ENCODE data around the gene ELOVL6. TPM values are rescaled to one million over a fixed set of nuclear protein-coding genes. Genes with fewer than 3 reads are reported as not detected.

ELOVL6 gene
- polyA plus RNA-seq, 6 donors from 2014 or later = not detected

DNA sequence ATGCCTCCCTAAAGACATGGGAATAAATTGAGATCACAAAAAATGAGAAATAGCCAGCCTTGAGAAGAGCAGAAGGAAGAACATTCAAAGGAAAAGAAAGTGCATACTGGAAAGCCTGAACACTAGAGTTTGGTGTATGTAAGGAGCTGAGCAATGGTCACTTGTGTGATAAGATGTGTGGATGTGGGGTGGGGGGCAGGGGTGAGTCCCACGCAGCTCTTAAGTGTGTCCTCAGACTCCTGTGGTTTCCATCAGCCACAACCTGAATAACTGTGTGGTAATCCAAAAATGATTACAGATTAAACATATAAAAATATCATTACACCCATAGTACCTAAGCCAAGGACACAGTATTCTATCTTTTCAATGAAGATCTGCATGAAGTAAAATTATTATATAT lies 59.9 kb downstream of the ELOVL6 start:
- ATAC-seq (ENCODE audit: low read depth in 2 of 2) (no peak), DNase-seq (no peak)
- Mint-ChIP-seq H3K36me3 (no peaks in the 10 kb centered on the region), H3K9me3 (no peaks in the 10 kb centered on the region), H3K27me3 (peaks cover 0 to 7% (median 0%) of the 10 kb centered on the region in 3 donors), H3K4me3 (no peak overlapping the region), H3K4me1 (no peaks in the 10 kb centered on the region), H3K27ac (no peak overlapping the region)

GRCh38 chr4:110137829-110138228 lies 60.6 kb downstream of the ELOVL6 start:
- Mint-ChIP-seq H3K36me3 (no peaks in the 10 kb centered on the region), H3K9me3 (no peaks in the 10 kb centered on the region), H3K27ac (no peak overlapping the region), H3K4me1 (no peaks in the 10 kb centered on the region), H3K4me3 (no peak overlapping the region), H3K27me3 (peaks cover 0 to 7% (median 0%) of the 10 kb centered on the region in 3 donors)
- no peak for DNase-seq
- no peak for ATAC-seq (ENCODE audit: low read depth in 2 of 2)

DNA sequence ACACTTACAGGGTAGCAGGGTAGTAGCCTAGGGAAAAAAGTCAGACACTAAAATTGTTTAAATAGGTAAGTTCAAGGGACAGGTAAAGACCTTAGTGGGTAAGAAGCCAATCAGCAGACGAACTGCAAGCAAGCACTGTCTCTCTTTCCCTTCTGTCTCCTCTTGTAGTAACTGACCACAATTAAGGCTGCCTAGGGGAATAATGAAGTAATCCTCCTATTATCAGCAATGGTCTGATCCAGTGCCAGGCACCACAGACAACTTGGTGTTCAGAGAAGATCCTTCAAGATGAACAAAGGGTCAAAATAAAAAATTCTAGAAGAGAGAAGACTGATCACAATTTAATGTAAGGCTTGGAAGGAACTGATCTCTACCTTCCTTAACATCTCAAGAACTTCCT lies 62.9 kb downstream of the ELOVL6 start:
- Mint-ChIP-seq H3K27me3 (peaks cover 0 to 7% (median 0%) of the 10 kb centered on the region in 3 donors), H3K36me3 (no peaks in the 10 kb centered on the region), H3K4me3 (no peak overlapping the region), H3K27ac (no peak overlapping the region), H3K4me1 (no peaks in the 10 kb centered on the region), H3K9me3 (no peaks in the 10 kb centered on the region)
- ATAC-seq (ENCODE audit: low read depth in 2 of 2) (no peak), DNase-seq (no peak)

GRCh38 chr4:110135076-110135475 lies 63.3 kb downstream of the ELOVL6 start:
- Mint-ChIP-seq H3K4me1 (no peaks in the 10 kb centered on the region), H3K4me3 (no peak overlapping the region), H3K27ac (no peak overlapping the region), H3K27me3 (peaks cover 0 to 7% (median 0%) of the 10 kb centered on the region in 3 donors), H3K36me3 (no peaks in the 10 kb centered on the region), H3K9me3 (no peaks in the 10 kb centered on the region)
- DNase-seq = no peak
- ATAC-seq (ENCODE audit: low read depth in 2 of 2) = no peak

GRCh38 chr4:110134269-110134869 lies 64.0 kb downstream of the ELOVL6 start:
- Mint-ChIP-seq H3K27ac (no peak overlapping the region), H3K4me1 (no peaks in the 10 kb centered on the region), H3K4me3 (no peak overlapping the region), H3K27me3 (peaks cover 0 to 7% (median 0%) of the 10 kb centered on the region in 3 donors), H3K9me3 (no peaks in the 10 kb centered on the region), H3K36me3 (no peaks in the 10 kb centered on the region)
- DNase-seq (no peak), ATAC-seq (ENCODE audit: low read depth in 2 of 2) (no peak)

- Mint-ChIP-seq H3K4me3 (no peak overlapping the region), H3K9me3 (no peaks in the 10 kb centered on the region), H3K36me3 (no peaks in the 10 kb centered on the region), H3K4me1 (no peaks in the 10 kb centered on the region), H3K27me3 (peaks cover 0 to 1% (median 0%) of the 10 kb centered on the region in 3 donors), H3K27ac (peak overlapping the region in 1 of 6 donors; percentile 14)
- ATAC-seq (ENCODE audit: low read depth in 2 of 2) = no peak
- no peak for DNase-seq
Observed at GRCh38 chr4:110132816-110133719, 65.3 kb downstream of the ELOVL6 start.

DNA sequence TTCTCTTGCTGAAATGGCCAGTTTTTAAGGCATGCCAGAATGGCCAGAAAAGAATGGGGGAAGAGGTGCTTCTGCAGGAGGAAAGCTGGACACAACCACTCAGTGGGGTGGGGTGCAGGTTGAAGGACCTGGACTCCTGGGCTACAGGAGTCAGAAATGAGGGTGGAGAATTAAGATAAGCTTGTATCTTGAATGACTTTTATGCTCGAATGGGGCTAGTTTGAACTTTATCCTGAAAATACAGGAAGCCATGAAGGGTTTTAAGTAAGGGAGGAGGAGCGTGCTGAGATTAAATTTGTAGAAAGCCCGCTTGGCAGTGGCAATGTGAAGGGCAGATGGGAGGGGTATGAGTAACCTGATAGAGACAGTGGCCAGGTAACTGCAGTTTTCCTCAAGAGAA lies 66.5 kb downstream of the ELOVL6 start:
- Mint-ChIP-seq H3K9me3 (no peaks in the 10 kb centered on the region), H3K27me3 (no peaks in the 10 kb centered on the region), H3K27ac (peak overlapping the region in 1 of 6 donors; percentile 0), H3K4me3 (no peak overlapping the region), H3K4me1 (no peaks in the 10 kb centered on the region), H3K36me3 (no peaks in the 10 kb centered on the region)
- no peak for DNase-seq
- no peak for ATAC-seq (ENCODE audit: low read depth in 2 of 2)

GRCh38 chr4:110130576-110131358 lies 67.6 kb downstream of the ELOVL6 start:
- DNase-seq = no peak
- H3K4me1 Mint-ChIP-seq = no peaks in the 10 kb centered on the region
- ATAC-seq (ENCODE audit: low read depth in 2 of 2) = no peak
- H3K27ac Mint-ChIP-seq = no peak overlapping the region
- no peaks in the 10 kb centered on the region for H3K36me3 Mint-ChIP-seq
- H3K27me3 Mint-ChIP-seq = no peaks in the 10 kb centered on the region
- H3K4me3 Mint-ChIP-seq = no peak overlapping the region
- H3K9me3 Mint-ChIP-seq = no peaks in the 10 kb centered on the region

DNA sequence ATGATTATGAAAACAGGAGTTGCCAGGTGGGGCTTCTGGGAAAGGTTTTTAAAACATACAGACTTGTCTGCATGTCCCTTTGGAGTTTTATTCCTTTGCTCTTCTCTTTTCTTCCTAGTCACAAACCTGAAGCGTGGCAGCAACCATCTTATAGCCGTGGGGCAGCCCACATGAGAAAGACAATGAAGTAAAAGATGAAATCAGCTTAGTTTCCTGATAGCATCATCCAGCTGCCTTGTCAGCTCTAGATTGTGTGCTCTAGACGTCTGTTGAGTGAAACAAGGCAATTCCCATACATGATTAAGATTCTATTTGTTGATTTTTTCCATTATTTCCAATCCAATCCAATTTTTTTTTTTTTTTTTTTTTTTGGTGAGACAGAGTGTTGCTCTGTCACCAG lies 68.9 kb downstream of the ELOVL6 start:
- no peaks in the 10 kb centered on the region for H3K4me1 Mint-ChIP-seq
- DNase-seq = no peak
- H3K27me3 Mint-ChIP-seq = no peaks in the 10 kb centered on the region
- no peak for ATAC-seq (ENCODE audit: low read depth in 2 of 2)
- H3K36me3 Mint-ChIP-seq = no peaks in the 10 kb centered on the region
- no peak overlapping the region for H3K4me3 Mint-ChIP-seq
- H3K9me3 Mint-ChIP-seq = no peaks in the 10 kb centered on the region
- no peak overlapping the region for H3K27ac Mint-ChIP-seq

GRCh38 chr4:110128472-110128919 lies 69.9 kb downstream of the ELOVL6 start:
- H3K4me3 Mint-ChIP-seq = no peak overlapping the region
- H3K36me3 Mint-ChIP-seq = no peaks in the 10 kb centered on the region
- H3K27ac Mint-ChIP-seq = no peak overlapping the region
- H3K27me3 Mint-ChIP-seq = no peaks in the 10 kb centered on the region
- DNase-seq (no peak), ATAC-seq (ENCODE audit: low read depth in 2 of 2) (no peak)
- no peaks in the 10 kb centered on the region for H3K4me1 Mint-ChIP-seq
- no peaks in the 10 kb centered on the region for H3K9me3 Mint-ChIP-seq

DNA sequence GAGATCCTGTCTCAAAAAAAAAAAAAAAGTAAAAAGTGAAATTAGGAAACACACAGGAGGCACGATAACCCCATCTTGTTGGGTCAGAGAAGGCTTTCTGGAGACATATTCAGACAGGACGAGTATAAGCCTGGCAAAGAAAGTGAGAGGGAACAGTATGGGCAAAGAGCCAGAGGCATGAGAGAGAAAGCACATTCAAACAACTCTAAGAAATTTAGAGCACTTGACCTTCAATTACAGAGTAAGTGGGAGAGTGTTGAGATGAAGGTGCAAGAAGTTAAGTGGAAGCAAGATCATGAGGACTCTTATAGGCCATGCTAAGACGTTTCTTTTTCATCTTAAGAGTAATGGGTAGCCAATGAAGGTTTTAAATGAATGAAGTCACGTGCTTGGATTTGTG lies 70.4 kb downstream of the ELOVL6 start:
- DNase-seq = no peak
- Mint-ChIP-seq H3K4me3 (no peak overlapping the region), H3K27me3 (no peaks in the 10 kb centered on the region), H3K9me3 (no peaks in the 10 kb centered on the region), H3K36me3 (no peaks in the 10 kb centered on the region), H3K4me1 (no peaks in the 10 kb centered on the region), H3K27ac (no peak overlapping the region)
- no peak for ATAC-seq (ENCODE audit: low read depth in 2 of 2)

- Mint-ChIP-seq H3K27me3 (no peaks in the 10 kb centered on the region), H3K27ac (no peak overlapping the region), H3K36me3 (no peaks in the 10 kb centered on the region), H3K4me3 (no peak overlapping the region), H3K4me1 (peaks cover 0 to under 1% (median 0%) of the 10 kb centered on the region in 3 donors), H3K9me3 (no peaks in the 10 kb centered on the region)
- ATAC-seq (ENCODE audit: low read depth in 2 of 2) (no peak), DNase-seq (no peak)
Observed at GRCh38 chr4:110124711-110125110, 73.7 kb downstream of the ELOVL6 start.

- H3K4me1 Mint-ChIP-seq = peaks cover 0 to 3% (median 0%) of the 10 kb centered on the region in 3 donors
- no peaks in the 10 kb centered on the region for H3K27me3 Mint-ChIP-seq
- no peak overlapping the region for H3K27ac Mint-ChIP-seq
- H3K4me3 Mint-ChIP-seq = no peak overlapping the region
- DNase-seq (no peak), ATAC-seq (ENCODE audit: low read depth in 2 of 2) (no peak)
- no peaks in the 10 kb centered on the region for H3K36me3 Mint-ChIP-seq
- H3K9me3 Mint-ChIP-seq = no peaks in the 10 kb centered on the region
Observed at GRCh38 chr4:110122201-110122600, 76.2 kb downstream of the ELOVL6 start.
